ENCODE data around the gene KLC1. TPM values are rescaled to one million over a fixed set of nuclear protein-coding genes. Genes with fewer than 3 reads are reported as not detected.

Gene KLC1
- total RNA-seq, 2 donors from 2014 or later = 78.1 to 112 TPM

DNA sequence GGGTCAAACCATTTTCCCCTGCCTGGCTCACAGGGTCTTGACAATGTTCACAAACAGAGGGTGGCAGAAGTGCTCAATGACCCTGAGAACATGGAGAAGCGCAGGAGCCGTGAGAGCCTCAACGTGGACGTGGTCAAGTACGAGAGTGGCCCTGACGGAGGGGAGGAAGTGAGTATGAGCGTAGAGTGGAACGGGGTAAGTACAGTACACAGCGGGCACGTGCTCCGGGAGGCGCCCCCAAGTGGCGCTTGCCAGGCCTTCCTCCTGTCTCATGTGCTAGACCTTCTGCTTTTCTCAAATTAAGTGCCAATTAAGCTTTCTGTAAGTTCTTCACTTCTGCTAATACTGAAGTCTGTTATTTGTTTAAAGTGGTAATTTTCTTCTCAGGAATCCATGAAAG, 50.3 kb downstream of the KLC1 start:
- Histone ChIP-seq H3K36me3 (peaks cover 31% of the 10 kb centered on the region), H3K4me1 (no peaks in the 10 kb centered on the region), H3K27me3 (no peaks in the 10 kb centered on the region), H3K27ac (no peak overlapping the region), H3K4me3 (no peak overlapping the region), H3K9ac (ENCODE audit: low read depth in 2 of 2, low read length in 2 of 2) (no peak overlapping the region), H3K9me3 (no peaks in the 10 kb centered on the region)
- TF ChIP-seq, protein P1, sequence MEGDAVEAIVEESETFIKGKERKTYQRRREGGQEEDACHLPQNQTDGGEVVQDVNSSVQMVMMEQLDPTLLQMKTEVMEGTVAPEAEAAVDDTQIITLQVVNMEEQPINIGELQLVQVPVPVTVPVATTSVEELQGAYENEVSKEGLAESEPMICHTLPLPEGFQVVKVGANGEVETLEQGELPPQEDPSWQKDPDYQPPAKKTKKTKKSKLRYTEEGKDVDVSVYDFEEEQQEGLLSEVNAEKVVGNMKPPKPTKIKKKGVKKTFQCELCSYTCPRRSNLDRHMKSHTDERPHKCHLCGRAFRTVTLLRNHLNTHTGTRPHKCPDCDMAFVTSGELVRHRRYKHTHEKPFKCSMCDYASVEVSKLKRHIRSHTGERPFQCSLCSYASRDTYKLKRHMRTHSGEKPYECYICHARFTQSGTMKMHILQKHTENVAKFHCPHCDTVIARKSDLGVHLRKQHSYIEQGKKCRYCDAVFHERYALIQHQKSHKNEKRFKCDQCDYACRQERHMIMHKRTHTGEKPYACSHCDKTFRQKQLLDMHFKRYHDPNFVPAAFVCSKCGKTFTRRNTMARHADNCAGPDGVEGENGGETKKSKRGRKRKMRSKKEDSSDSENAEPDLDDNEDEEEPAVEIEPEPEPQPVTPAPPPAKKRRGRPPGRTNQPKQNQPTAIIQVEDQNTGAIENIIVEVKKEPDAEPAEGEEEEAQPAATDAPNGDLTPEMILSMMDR (IDR thresholded peaks at IDR 0.05) = peak; percentile 17
- intact Hi-C loops (cut with DNase I) = loop anchor here (5.0 kb wide), 2 partner anchors 42 to 107 kb away; no protein-coding TSS in a partner anchor
- peak; percentile 38 for DNase-seq

DNA sequence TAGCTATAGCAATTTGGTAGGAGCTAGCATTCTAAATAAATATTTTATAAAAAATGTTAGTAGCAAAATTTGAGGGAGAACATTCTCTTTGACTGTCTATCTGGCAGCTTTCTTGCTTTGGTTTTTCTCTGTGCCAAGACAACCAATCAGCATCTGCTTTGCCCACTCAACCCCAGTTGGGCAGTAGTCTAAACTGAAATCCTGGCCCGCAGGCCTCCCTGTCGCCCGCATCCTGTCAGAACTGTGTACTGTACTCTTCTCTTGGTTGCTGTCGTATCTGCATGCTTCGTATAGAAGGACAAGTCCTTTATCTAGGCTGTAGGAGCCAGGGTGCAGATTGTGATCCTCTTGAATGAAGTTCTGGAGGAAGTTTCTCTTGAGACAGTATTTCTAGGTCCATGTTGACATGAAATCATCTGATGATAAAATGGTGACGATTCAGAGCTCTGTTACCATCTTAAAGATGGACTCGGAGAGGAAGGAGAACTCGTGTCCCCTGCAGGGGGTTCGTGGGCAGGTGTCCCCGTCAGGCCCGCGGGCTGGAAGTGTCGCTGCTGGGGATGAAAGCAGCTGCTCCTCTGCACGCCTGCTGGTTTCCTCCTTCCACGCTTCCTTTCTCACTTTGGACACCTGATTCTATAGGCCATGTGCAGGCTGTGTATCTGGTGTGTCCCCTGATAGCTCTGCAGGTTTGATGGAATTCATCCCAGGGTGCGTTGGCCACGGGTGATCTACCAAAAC, 51.6 kb downstream of the KLC1 start:
- H3K36me3 ChIP-seq = peaks cover 21% of the 10 kb centered on the region
- H3K27me3 ChIP-seq = no peaks in the 10 kb centered on the region
- no peak overlapping the region for H3K9ac ChIP-seq (ENCODE audit: low read depth in 2 of 2, low read length in 2 of 2)
- H3K9me3 ChIP-seq = no peaks in the 10 kb centered on the region
- no peak overlapping the region for H3K4me3 ChIP-seq
- intact Hi-C loops (cut with DNase I) = no loop called here
- no peaks in the 10 kb centered on the region for H3K4me1 ChIP-seq
- DNase-seq = no peak
- no peak overlapping the region for H3K27ac ChIP-seq
- TF ChIP-seq, protein P1 (IDR thresholded peaks at IDR 0.05) = no peak

DNA sequence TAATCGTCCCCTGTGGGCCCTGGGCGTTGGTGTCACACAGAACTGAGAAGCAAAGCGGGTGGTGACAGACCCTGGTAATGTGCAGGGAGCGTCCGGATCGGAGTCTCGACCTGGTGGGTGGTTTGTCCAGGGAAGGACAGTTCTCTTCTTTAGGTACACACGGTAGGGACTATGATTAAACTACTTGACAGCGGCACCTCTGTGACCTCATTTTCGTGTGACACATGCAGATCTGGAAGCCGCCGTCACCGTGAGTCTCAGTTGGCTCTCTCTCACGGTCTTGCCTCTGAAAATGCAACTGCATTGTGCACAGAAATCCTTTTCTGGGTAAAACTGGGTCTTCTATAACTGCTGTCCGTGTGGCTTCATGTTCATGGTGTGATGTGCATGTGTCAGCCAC, 54.1 kb downstream of the KLC1 start:
- Histone ChIP-seq H3K27me3 (no peaks in the 10 kb centered on the region), H3K36me3 (peaks cover 16% of the 10 kb centered on the region), H3K27ac (no peak overlapping the region), H3K4me1 (no peaks in the 10 kb centered on the region), H3K4me3 (no peak overlapping the region), H3K9ac (ENCODE audit: low read depth in 2 of 2, low read length in 2 of 2) (no peak overlapping the region), H3K9me3 (no peaks in the 10 kb centered on the region)
- DNase-seq = no peak
- intact Hi-C loops (cut with DNase I) = no loop called here
- TF ChIP-seq, protein P1 (IDR thresholded peaks at IDR 0.05) = no peak

DNA sequence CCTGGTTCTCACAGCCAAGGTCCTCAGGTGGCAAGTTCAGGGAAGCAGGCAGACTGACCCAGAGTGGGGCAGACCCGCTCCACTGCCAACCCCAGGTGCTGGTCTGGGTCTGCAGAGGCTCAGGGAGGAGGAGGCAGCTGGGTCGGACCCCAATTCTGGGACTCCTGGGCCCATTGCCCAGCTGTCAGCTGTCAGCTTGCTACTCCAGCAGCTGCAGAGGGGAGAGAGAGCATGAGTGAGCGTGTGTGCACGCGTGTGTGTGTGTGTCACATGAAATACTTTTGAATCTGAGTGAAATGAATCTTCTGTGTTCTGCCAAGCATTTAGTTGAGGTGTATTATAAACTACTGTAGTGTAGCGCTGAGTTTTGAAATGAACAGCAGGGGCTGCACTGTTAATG, 55.5 kb downstream of the KLC1 start:
- Histone ChIP-seq H3K27ac (no peak overlapping the region), H3K9ac (ENCODE audit: low read depth in 2 of 2, low read length in 2 of 2) (no peak overlapping the region), H3K9me3 (no peaks in the 10 kb centered on the region), H3K4me1 (no peaks in the 10 kb centered on the region), H3K36me3 (peaks cover 16% of the 10 kb centered on the region), H3K4me3 (no peak overlapping the region), H3K27me3 (no peaks in the 10 kb centered on the region)
- DNase-seq = no peak
- TF ChIP-seq, protein P1 (IDR thresholded peaks at IDR 0.05) = no peak
- intact Hi-C loops (cut with DNase I) = no loop called here

DNA sequence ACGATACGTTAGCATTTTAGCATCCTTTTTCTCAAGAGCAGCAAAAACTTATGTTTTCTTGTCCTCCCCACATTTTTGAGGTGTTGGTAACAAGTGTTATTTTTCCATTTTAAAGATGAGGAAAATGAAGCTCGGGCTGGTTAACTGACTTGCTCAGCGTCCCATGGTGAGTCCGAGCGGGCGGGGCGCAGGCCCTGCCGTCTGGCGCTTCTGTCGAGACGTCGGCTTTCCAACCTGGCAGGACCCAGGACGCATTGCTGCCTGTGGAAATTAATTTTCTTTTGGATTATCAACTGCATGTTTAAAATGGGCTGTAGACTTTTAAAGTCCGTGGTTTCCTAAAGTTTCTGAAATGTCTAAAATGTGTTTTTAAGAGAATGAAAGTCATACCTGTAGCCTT, 55.9 kb downstream of the KLC1 start:
- H3K9ac ChIP-seq (ENCODE audit: low read depth in 2 of 2, low read length in 2 of 2) = no peak overlapping the region
- no peaks in the 10 kb centered on the region for H3K4me1 ChIP-seq
- H3K4me3 ChIP-seq = no peak overlapping the region
- TF ChIP-seq, protein P1 (IDR thresholded peaks at IDR 0.05) = no peak
- H3K27me3 ChIP-seq = no peaks in the 10 kb centered on the region
- no peak overlapping the region for H3K27ac ChIP-seq
- peaks cover 16% of the 10 kb centered on the region for H3K36me3 ChIP-seq
- intact Hi-C loops (cut with DNase I) = no loop called here
- DNase-seq = no peak
- H3K9me3 ChIP-seq = no peaks in the 10 kb centered on the region

Data from colonic mucosa (tissue), 4 donors.